Gastroesophageal sphincter (tissue), 4 donors: Measurements from ENCODE around the gene PPP4R3A. TPM values are rescaled to one million over a fixed set of nuclear protein-coding genes. Genes with fewer than 3 reads are reported as not detected.
"Not testable (repeated sequence)": the region's sequence is repeated elsewhere in the genome, so short reads cannot be mapped to it uniquely, and the experiment has no call there.

Experiments used
- ATAC-seq: fragments of 150-250 bp; one replicate; pipeline ENCODE4 v1.9.1; 2016; ENCODE audit warnings: mild to moderate bottlenecking, moderate library complexity
- H3K27ac ChIP-seq, 4 donors: fragments of 200-600 bp; sonication (generic) in 3 of 4; 1 replicate in 3 of 4; 2 replicates in 1 of 4; pipeline ENCODE4 v1.5.1; 2016 to 2019
- H3K27me3 ChIP-seq: fragments of 200-600 bp; sonication (generic); one replicate; pipeline ENCODE4 v1.5.1; 2019
- H3K36me3 ChIP-seq, 2 donors: fragments of 200-600 bp; sonication (generic); one replicate each; pipeline ENCODE4 v1.5.1; 2019; ENCODE audit warnings: control low read depth in 1 of 2
- H3K4me1 ChIP-seq, 3 donors: fragments of 200-600 bp; sonication (generic); 1 replicate in 2 of 3; 2 replicates in 1 of 3; pipeline ENCODE4 v1.5.1; 2016 to 2019; ENCODE audit warnings: control low read depth in 2 of 3
- H3K4me3 ChIP-seq, 2 donors: fragments of 200-600 bp; sonication (generic); one replicate each; pipeline ENCODE4 v1.5.1; 2019; ENCODE audit warnings: mild to moderate bottlenecking in 1 of 2, moderate library complexity in 1 of 2
- H3K9me3 ChIP-seq, 3 donors: fragments of 200-600 bp; sonication (generic); one replicate each; pipeline ENCODE4 v1.5.1; 2017 to 2019; ENCODE audit warnings: control low read depth in 2 of 3
- CTCF ChIP-seq, 4 experiments: fragments of 200-600 bp in 2 of 4; fragments of 450-650 bp in 2 of 4; sonication (generic) in 1 of 4; IDR thresholded peaks; one replicate each; pipeline ENCODE4 v1.5.1; 2017 to 2019; ENCODE audit warnings: antibody characterized with exemption in 4 of 4, mild to moderate bottlenecking in 2 of 4, moderate library complexity in 2 of 4
- EP300 ChIP-seq: sonication (generic); formaldehyde crosslinking; IDR thresholded peaks from one replicate; pipeline ENCODE4 v1.6.1; 2017; ENCODE audit warnings: antibody characterized with exemption, mild to moderate bottlenecking
- POLR2A ChIP-seq, 2 donors: fragments of 450-650 bp; IDR thresholded peaks; one replicate each; pipeline ENCODE4 v1.6.1; 2017; ENCODE audit warnings: antibody characterized with exemption in 2 of 2, mild to moderate bottlenecking in 2 of 2, moderate library complexity in 1 of 2
- POLR2AphosphoS5 ChIP-seq: sonication (generic); formaldehyde crosslinking; IDR thresholded peaks from one replicate; pipeline ENCODE4 v1.6.1; 2017; ENCODE audit warnings: antibody characterized with exemption
- WGBS, 2 donors: methylation state at CpG; one replicate each; pipeline ENCODE4 v1.1.5; 2018; ENCODE audit warnings: low coverage in 1 of 2; 5-methylcytosine and 5-hydroxymethylcytosine counted together
- total RNA-seq, 4 donors: library from RNA; depleted of rRNA; stranded (reverse); fragments of >200 nt; gene quantifications; one replicate each; pipeline ENCODE4 v1.1.0, GENCODE V29; 2016

PPP4R3A gene
- total RNA-seq, 4 donors from 2014 or later = 66.5 to 108 (median 77.4) TPM

GRCh38 chr14:91501951-91502930 is 7.9 kb downstream of the PPP4R3A start:
- Histone ChIP-seq H3K4me1 (peaks cover 8 to 85% (median 24%) of the 10 kb centered on the region in 3 donors), H3K4me3 (no peak overlapping the region), H3K36me3 (peaks cover 0 to 19% of the 10 kb centered on the region in 2 donors), H3K27me3 (no peaks in the 10 kb centered on the region), H3K27ac (no peak overlapping the region), H3K9me3 (no peaks in the 10 kb centered on the region)
- 69 to 77% methylated on average over 6 to 11 of the region's 11 CpGs for WGBS, 2 donors
- no peak for TF ChIP-seq POLR2AphosphoS5
- no peak for TF ChIP-seq EP300
- no peak for TF ChIP-seq CTCF (IDR thresholded peaks at IDR 0.05)
- TF ChIP-seq POLR2A (IDR thresholded peaks at IDR 0.05) = no peak
- no peak for ATAC-seq

- no peak overlapping the region for H3K4me3 ChIP-seq
- H3K27me3 ChIP-seq = no peaks in the 10 kb centered on the region
- WGBS, 2 donors = 92% methylated on average over 3 of the region's 3 CpGs; no CpG with 5 or more reads in 1 of the 2 donors
- TF ChIP-seq EP300 = no peak
- TF ChIP-seq POLR2AphosphoS5 = no peak
- no peak for TF ChIP-seq CTCF (IDR thresholded peaks at IDR 0.05)
- TF ChIP-seq POLR2A (IDR thresholded peaks at IDR 0.05) = no peak
- no peak for ATAC-seq
- H3K36me3 ChIP-seq = peaks cover 0 to 16% of the 10 kb centered on the region in 2 donors
- no peaks in the 10 kb centered on the region for H3K9me3 ChIP-seq
- peaks cover 15 to 86% (median 26%) of the 10 kb centered on the region in 3 donors for H3K4me1 ChIP-seq
- no peak overlapping the region for H3K27ac ChIP-seq
Observed at GRCh38 chr14:91501348-91501747, 8.8 kb downstream of the PPP4R3A start.

GRCh38 chr14:91496790-91497189 is 13.3 kb downstream of the PPP4R3A start:
- no peak overlapping the region for H3K27ac ChIP-seq
- 90 to 100% methylated on average over 1 of the region's 1 CpG for WGBS, 2 donors
- no peaks in the 10 kb centered on the region for H3K36me3 ChIP-seq
- ATAC-seq = no peak
- no peak overlapping the region for H3K4me3 ChIP-seq
- TF ChIP-seq POLR2A (IDR thresholded peaks at IDR 0.05) (no peak), CTCF (IDR thresholded peaks at IDR 0.05) (no peak), EP300 (no peak), POLR2AphosphoS5 (no peak)
- no peaks in the 10 kb centered on the region for H3K27me3 ChIP-seq
- peaks cover 20 to 86% (median 33%) of the 10 kb centered on the region in 3 donors for H3K4me1 ChIP-seq
- no peaks in the 10 kb centered on the region for H3K9me3 ChIP-seq

GRCh38 chr14:91494392-91495065 is 15.6 kb downstream of the PPP4R3A start:
- not testable (repeated sequence) for H3K4me3 ChIP-seq, ATAC-seq, H3K27ac ChIP-seq, H3K9me3 ChIP-seq, H3K36me3 ChIP-seq, H3K27me3 ChIP-seq
- H3K4me1 ChIP-seq = peaks cover 20 to 75% (median 33%) of the 10 kb centered on the region in 3 donors
- 65 to 72% methylated on average over 8 of the region's 8 CpGs for WGBS, 2 donors

- no peak for ATAC-seq
Observed at GRCh38 chr14:91493169-91493568, 16.9 kb downstream of the PPP4R3A start.

More at GRCh38 chr14:91493169-91493568, 16.9 kb downstream of the PPP4R3A start:
- no peaks in the 10 kb centered on the region for H3K9me3 ChIP-seq
- peaks cover 0 to 21% of the 10 kb centered on the region in 2 donors for H3K36me3 ChIP-seq
- peaks cover 20 to 73% (median 33%) of the 10 kb centered on the region in 3 donors for H3K4me1 ChIP-seq
- H3K27me3 ChIP-seq = no peaks in the 10 kb centered on the region
- TF ChIP-seq CTCF (IDR thresholded peaks at IDR 0.05) = no peak
- TF ChIP-seq EP300 = no peak
- TF ChIP-seq POLR2AphosphoS5 = no peak
- TF ChIP-seq POLR2A (IDR thresholded peaks at IDR 0.05) = no peak
- H3K4me3 ChIP-seq = no peak overlapping the region
- WGBS, 2 donors = 74 to 75% methylated on average over 2 to 3 of the region's 3 CpGs
- no peak overlapping the region for H3K27ac ChIP-seq
